Vagina (tissue), 2 donors: ENCODE measurements around the gene LRRC27.

Experiments used
- CTCF ChIP-seq, 3 experiments: fragments of 450-650 bp in 2 of 3; fragments of 200-600 bp in 1 of 3; sonication (generic) in 1 of 3; IDR thresholded peaks; one replicate each; pipeline ENCODE4 v1.5.1; 2017 to 2019; ENCODE audit warnings: antibody characterized with exemption in 3 of 3, mild to moderate bottlenecking in 2 of 3, moderate library complexity in 2 of 3
- POLR2A ChIP-seq, 2 donors: fragments of 450-650 bp; IDR thresholded peaks; one replicate each; pipeline ENCODE4 v1.6.1; 2017; ENCODE audit warnings: antibody characterized with exemption in 2 of 2, mild to moderate bottlenecking in 2 of 2, moderate library complexity in 2 of 2

GRCh38 chr10:132338876-132339275, 6.9 kb downstream of the LRRC27 start:
- no peak for TF ChIP-seq CTCF (IDR thresholded peaks at IDR 0.05)
- TF ChIP-seq POLR2A (IDR thresholded peaks at IDR 0.05), result no peak
